IMR-90 (cell line): ENCODE results near the gene UBAP2L. TPM values are rescaled to one million over a fixed set of nuclear protein-coding genes. Genes with fewer than 3 reads are reported as not detected.
A peak's percentile ranks its signal among the peaks of the same experiment; 100 is the strongest.

Experiments
- ATAC-seq: fragments of 200-7000 bp; cut with Tn5 transposase; 2 replicates; pipeline ENCODE4 v1.9.1; 2020; ENCODE audit warnings: low read depth, mild to moderate bottlenecking, moderate library complexity
- BruUV-seq: library from RNA; stranded (reverse); fragments of 400-500 nt; replicated peaks from 2 replicates; lab custom pipeline; 2021; lab: Mats Ljungman, UMichigan
- CTCF ChIA-PET: fragments of 300-600 bp; formaldehyde crosslinking; extraction: SDS; loops from one replicate; lab custom pipeline; 2021; ENCODE audit warnings: antibody characterized with exemption; lab: Yijun Ruan, JAX
- POLR2A ChIA-PET: fragments of 300-600 bp; sonication (Branson Sonifier 250); formaldehyde crosslinking; loops from one replicate; lab custom pipeline; 2022; ENCODE audit warnings: antibody characterized with exemption; ENCODE audit not compliant: unreplicated experiment; lab: Charles Lee
- DNase-seq: peaks from one replicate; pipeline ENCODE4 v3.0.0; 2013
- H2AFZ ChIP-seq: replicated peaks from 2 replicates; pipeline ENCODE3; 2013; ENCODE audit warnings: low read length, mild to moderate bottlenecking; ENCODE audit not compliant: poor library complexity
- H2AK5ac ChIP-seq: 2 replicates; pipeline ENCODE4 v1.6.1; 2013; ENCODE audit warnings: low read depth, low read length, inconsistent platforms
- H2AK9ac ChIP-seq: replicated peaks from 2 replicates; pipeline ENCODE3; 2013; ENCODE audit warnings: mild to moderate bottlenecking, low read depth, low read length, moderate library complexity; ENCODE audit not compliant: poor library complexity
- H2BK120ac ChIP-seq: 2 replicates; pipeline ENCODE4 v1.6.1; 2013; ENCODE audit warnings: low read depth, low read length, inconsistent platforms
- H2BK15ac ChIP-seq: 3 replicates; pipeline ENCODE4 v1.6.1; 2013; ENCODE audit warnings: low read depth, low read length, inconsistent platforms
- H2BK20ac ChIP-seq: 2 replicates; pipeline ENCODE4 v1.6.1; 2013; ENCODE audit warnings: low read depth, mild to moderate bottlenecking, inconsistent platforms, low read length, moderate library complexity
- H2BK5ac ChIP-seq: 2 replicates; pipeline ENCODE4 v1.6.1; 2013; ENCODE audit warnings: mild to moderate bottlenecking, low read depth, low read length, inconsistent platforms; ENCODE audit not compliant: poor library complexity, severe bottlenecking
- H3K14ac ChIP-seq: replicated peaks from 2 replicates; pipeline ENCODE4 v1.6.1; 2013; ENCODE audit warnings: low read depth, low read length, inconsistent platforms
- H3K18ac ChIP-seq: 2 replicates; pipeline ENCODE4 v1.6.1; 2013; ENCODE audit warnings: low read depth, low read length, control low read depth
- H3K23ac ChIP-seq: 2 replicates; pipeline ENCODE4 v1.6.1; 2013; ENCODE audit warnings: low read depth, low read length, inconsistent platforms
- H3K27ac ChIP-seq: 2 replicates; pipeline ENCODE4 v1.5.1; 2013; ENCODE audit warnings: mild to moderate bottlenecking, control low read depth, low read length; ENCODE audit not compliant: insufficient read depth
- H3K27me3 ChIP-seq: 2 replicates; pipeline ENCODE4 v1.6.1; 2013; ENCODE audit warnings: low read length; ENCODE audit not compliant: control insufficient read depth, insufficient read depth
- H3K36me3 ChIP-seq: 2 replicates; pipeline ENCODE4 v1.6.1; 2013; ENCODE audit warnings: low read length, mixed read lengths; ENCODE audit not compliant: control insufficient read depth, insufficient read depth
- H3K4ac ChIP-seq: 2 replicates; pipeline ENCODE4 v1.6.1; 2013; ENCODE audit warnings: low read depth, low read length, inconsistent platforms
- H3K4me1 ChIP-seq: 2 replicates; pipeline ENCODE4 v1.6.1; 2013; ENCODE audit warnings: low read length, mixed read lengths; ENCODE audit not compliant: control insufficient read depth, insufficient read depth
- H3K4me2 ChIP-seq: 2 replicates; pipeline ENCODE4 v1.6.1; 2013; ENCODE audit warnings: low read depth, mild to moderate bottlenecking, control low read depth, low read length, moderate library complexity
- H3K4me3 ChIP-seq: 2 replicates; pipeline ENCODE4 v1.5.1; 2013; ENCODE audit warnings: low read depth, mild to moderate bottlenecking, control low read depth, low read length, moderate library complexity; ENCODE audit not compliant: insufficient read depth
- H3K56ac ChIP-seq: 2 replicates; pipeline ENCODE4 v1.6.1; 2013; ENCODE audit warnings: low read length, inconsistent platforms; ENCODE audit not compliant: insufficient read depth; ENCODE audit errors: extremely low read depth
- H3K79me1 ChIP-seq, 2 experiments: 2 replicates each; pipeline ENCODE4 v1.6.1; 2013; ENCODE audit warnings: low read length in 2 of 2, inconsistent platforms in 1 of 2, low read depth in 1 of 2
- H3K9ac ChIP-seq: 2 replicates; pipeline ENCODE4 v1.6.1; 2013; ENCODE audit warnings: low read depth, low read length, control low read depth
- H3K9me1 ChIP-seq: 2 replicates; pipeline ENCODE4 v1.6.1; 2013; ENCODE audit warnings: low read length, inconsistent platforms; ENCODE audit not compliant: insufficient read depth
- H3K9me3 ChIP-seq: 2 replicates; pipeline ENCODE4 v1.6.1; 2013; ENCODE audit warnings: low read length; ENCODE audit not compliant: control insufficient read depth, insufficient read depth
- H4K20me1 ChIP-seq: 2 replicates; pipeline ENCODE4 v1.6.1; 2013; ENCODE audit warnings: low read length, inconsistent platforms; ENCODE audit not compliant: insufficient read depth
- H4K5ac ChIP-seq: 2 replicates; pipeline ENCODE4 v1.6.1; 2013; ENCODE audit warnings: mild to moderate bottlenecking, low read depth, low read length, control low read depth
- H4K8ac ChIP-seq, 2 experiments: 2 replicates each; pipeline ENCODE4 v1.6.1; 2013; ENCODE audit warnings: low read depth in 2 of 2, low read length in 2 of 2, control low read depth in 1 of 2, inconsistent platforms in 1 of 2
- H4K91ac ChIP-seq: 2 replicates; pipeline ENCODE4 v1.6.1; 2013; ENCODE audit warnings: low read depth, low read length, inconsistent platforms; ENCODE audit not compliant: insufficient read depth
- BHLHE40 ChIP-seq: fragments of 150-350 bp; IDR thresholded peaks from 2 replicates; pipeline ENCODE4 v1.6.1; 2016; ENCODE audit warnings: mild to moderate bottlenecking, low read depth, low read length
- CEBPB ChIP-seq: IDR thresholded peaks from 2 replicates; pipeline ENCODE4 v1.6.1; 2012; ENCODE audit warnings: low read depth, low read length, improper control_type of control experiment
- CHD1 ChIP-seq: IDR thresholded peaks from 2 replicates; pipeline ENCODE4 v1.6.1; 2012; ENCODE audit warnings: low read depth, low read length, improper control_type of control experiment
- FOS ChIP-seq: fragments of 150-350 bp; IDR thresholded peaks from 2 replicates; pipeline ENCODE4 v1.6.1; 2016; ENCODE audit warnings: low read depth, low read length
- MAFK ChIP-seq: IDR thresholded peaks from 2 replicates; pipeline ENCODE4 v1.6.1; 2012; ENCODE audit warnings: low read depth, low read length, improper control_type of control experiment
- MAZ ChIP-seq: IDR thresholded peaks from 2 replicates; pipeline ENCODE4 v1.6.1; 2012; ENCODE audit warnings: low read depth, mild to moderate bottlenecking, low read length, improper control_type of control experiment, moderate library complexity, borderline replicate concordance
- MXI1 ChIP-seq: IDR thresholded peaks from 2 replicates; pipeline ENCODE4 v1.6.1; 2012; ENCODE audit warnings: low read depth, mild to moderate bottlenecking, low read length, moderate library complexity, borderline replicate concordance
- POLR2A ChIP-seq: IDR thresholded peaks from 2 replicates; pipeline ENCODE4 v1.6.1; 2012; ENCODE audit warnings: mild to moderate bottlenecking, low read depth, low read length
- RAD21 ChIP-seq: IDR thresholded peaks from 2 replicates; pipeline ENCODE4 v1.6.1; 2012; ENCODE audit warnings: low read length, improper control_type of control experiment
- RCOR1 ChIP-seq: IDR thresholded peaks from 2 replicates; pipeline ENCODE4 v1.6.1; 2012; ENCODE audit warnings: mild to moderate bottlenecking, low read length, improper control_type of control experiment; ENCODE audit not compliant: insufficient replicate concordance
- RFX5 ChIP-seq: IDR thresholded peaks from 2 replicates; pipeline ENCODE4 v1.8.0; 2012; ENCODE audit warnings: low read depth, mild to moderate bottlenecking, low read length, moderate library complexity
- SMC3 ChIP-seq: fragments of 150-350 bp; IDR thresholded peaks from 2 replicates; pipeline ENCODE4 v1.6.1; 2016; ENCODE audit warnings: low read depth, mild to moderate bottlenecking, antibody characterized with exemption, low read length, moderate library complexity
- WGBS, 2 experiments: methylation state at CpG; one replicate each; pipeline versions ENCODE4 v1.1.5 to v1.1.7; 2013; ENCODE audit warnings: missing lambda C conversion rate in 2 of 2; ENCODE audit not compliant: insufficient read length in 1 of 2; ENCODE audit errors: extremely low coverage in 2 of 2; 5-methylcytosine and 5-hydroxymethylcytosine counted together
- dilution Hi-C: fragments of 300-500 bp; cut with HindIII; formaldehyde crosslinking; loops from one replicate; pipeline ENCODE4 v1.14.3; 2018; ENCODE audit warnings: low sequenced_read_pairs; ENCODE audit not compliant: unreplicated experiment
- in situ Hi-C: fragments of 300-500 bp; cut with MboI; formaldehyde crosslinking; loops from 3 replicates; pipeline ENCODE4 v1.14.3; 2019; ENCODE audit warnings: low sequenced_read_pairs, inconsistent platforms, mixed read lengths
- intact Hi-C: fragments of 100-400 bp; cut with micrococcal nuclease; formaldehyde crosslinking; loops from 2 replicates; pipeline ENCODE4 v1.10.0; 2022
- polyA plus RNA-seq, 3 experiments: library from polyadenylated mRNA; depleted of rRNA; stranded (reverse); fragments of >200 nt; gene quantifications; 2 replicates each; pipeline ENCODE4 v1.2.3, GENCODE V29; 2012; ENCODE audit warnings: low replicate concordance in 1 of 3
- total RNA-seq: library from RNA; depleted of rRNA; stranded (reverse); fragments of >200 nt; gene quantifications from 2 replicates; pipeline ENCODE4 v1.2.3, GENCODE V29; 2012
- TF ChIP-seq, protein P1 (sequence below): fragments of 150-350 bp; IDR thresholded peaks from 2 replicates; pipeline ENCODE4 v1.6.1; 2017; ENCODE audit warnings: mild to moderate bottlenecking, antibody characterized with exemption, low read length, low read depth
- TF ChIP-seq, protein P2 (sequence below): fragments of 150-350 bp; IDR thresholded peaks from 2 replicates; pipeline ENCODE4 v1.6.1; 2016; ENCODE audit warnings: low read depth, mild to moderate bottlenecking, low read length, moderate library complexity, borderline replicate concordance

The UBAP2L gene
- total and polyA plus RNA-seq, 2 of the 4 experiments (the other 2 are of a cell fraction) = 57.5 to 149 TPM

DNA sequence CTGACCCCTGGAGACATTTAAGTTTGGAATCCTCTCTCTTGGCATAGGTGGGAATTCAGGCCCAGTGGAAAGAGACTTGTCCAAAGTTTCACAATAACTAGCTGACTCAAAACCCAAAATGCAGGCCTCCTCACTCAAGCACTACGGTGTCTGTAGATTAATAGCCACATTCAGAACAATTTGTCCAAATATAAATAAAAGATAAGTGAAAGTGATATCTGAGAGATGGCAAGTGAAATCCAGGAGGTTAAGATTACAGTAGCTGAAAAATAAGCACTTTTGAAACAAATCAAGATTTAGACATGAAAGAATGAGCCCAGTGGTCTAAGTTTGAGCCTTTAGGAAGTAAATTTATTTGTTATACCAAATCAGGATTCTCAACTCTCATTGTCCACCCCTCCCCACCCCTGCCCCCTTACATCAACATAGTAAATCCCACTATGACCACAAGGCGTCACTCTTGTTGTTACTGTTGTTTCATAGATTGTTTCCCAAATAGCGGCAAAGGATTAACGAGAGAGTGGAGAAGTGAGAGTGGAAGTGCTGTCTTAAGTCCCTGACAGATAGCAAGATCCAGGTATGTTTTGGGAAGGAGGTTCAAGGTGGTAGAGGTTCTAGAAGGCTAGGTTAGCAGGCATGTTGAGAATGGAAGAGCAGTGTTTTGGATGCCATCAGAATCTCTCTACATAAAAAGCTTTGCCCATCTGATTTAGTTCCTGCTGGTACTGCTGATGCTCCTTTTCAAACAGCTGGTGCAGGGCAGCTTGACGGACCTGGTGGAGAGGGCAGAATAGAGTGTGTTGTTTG, 21.8 kb upstream of the UBAP2L start:
- H3K27me3 ChIP-seq = peaks cover 13% of the 10 kb centered on the region
- no peaks in the 10 kb centered on the region; the same call in 1 of the 2 replicates for H3K4me1 ChIP-seq
- no peak overlapping the region for H2AK9ac ChIP-seq
- no peak overlapping the region for H3K4ac ChIP-seq
- H2BK120ac ChIP-seq = no peak overlapping the region
- no TSS peak for BruUV-seq
- H3K14ac ChIP-seq = no peak overlapping the region
- dilution Hi-C loops = no loop called here
- no peaks in the 10 kb centered on the region for H3K36me3 ChIP-seq
- peak overlapping the region; percentile 24; the same call in 1 of the 2 replicates for H3K9ac ChIP-seq
- H2BK15ac ChIP-seq = no peak overlapping the region
- intact Hi-C loops = loop anchor here (1.0 to 5.0 kb wide), 2 partner anchors 73 to 128 kb away; partner anchors contain the start of genes ATP8B2 and HAX1
- H3K4me2 ChIP-seq = peak overlapping the region; percentile 72
- CTCF ChIA-PET = interaction anchor here (0.6 to 1.9 kb wide), 10 partner anchors 12 to 348 kb away, joined by 3 to 6 read pairs (median 3); no protein-coding TSS in a partner anchor
- peak overlapping the region; percentile 94 for H2AFZ ChIP-seq
- no peaks in the 10 kb centered on the region for H4K20me1 ChIP-seq
- H3K56ac ChIP-seq = no peak overlapping the region
- no peak overlapping the region for H4K91ac ChIP-seq
- DNase-seq = peak; percentile 69
- no peak overlapping the region for H2BK20ac ChIP-seq
- H3K9me1 ChIP-seq = no peaks in the 10 kb centered on the region
- H3K79me1 ChIP-seq = no peaks in the 10 kb centered on the region
- H4K5ac ChIP-seq = no peak overlapping the region; the same call in 1 of the 2 replicates
- H3K4me3 ChIP-seq = peak overlapping the region; percentile 19; the same call in 1 of the 2 replicates
- H2AK5ac ChIP-seq = no peak overlapping the region
- H3K18ac ChIP-seq = no peak overlapping the region
- H4K8ac ChIP-seq = peak overlapping the region in 1 of 2 experiments; percentile 87; a peak in 2 of 4 replicates
- POLR2A ChIA-PET = interaction anchor here (0.5 kb wide), 1 partner anchor 39 kb away, joined by 12 read pairs; no protein-coding TSS in a partner anchor
- H3K9me3 ChIP-seq = no peaks in the 10 kb centered on the region
- no peak overlapping the region for H3K27ac ChIP-seq
- 13% methylated on average over 2 of the region's 5 CpGs; no CpG with 5 or more reads in 1 of the 2 experiments for WGBS, 2 experiments
- in situ Hi-C loops = no loop called here
- peak; percentile 91 for ATAC-seq
- 0 out of 2 replicates have a peak overlapping the region, but pooled peaks have one; percentile 81 for H3K23ac ChIP-seq
- no peak overlapping the region for H2BK5ac ChIP-seq
- no peak for TF ChIP-seq CHD1
- TF ChIP-seq RCOR1 = no peak
- no peak for TF ChIP-seq MAFK
- TF ChIP-seq BHLHE40 = no peak
- TF ChIP-seq SMC3 = peak; percentile 51
- peak; percentile 72 for TF ChIP-seq MAZ
- TF ChIP-seq, protein P1, sequence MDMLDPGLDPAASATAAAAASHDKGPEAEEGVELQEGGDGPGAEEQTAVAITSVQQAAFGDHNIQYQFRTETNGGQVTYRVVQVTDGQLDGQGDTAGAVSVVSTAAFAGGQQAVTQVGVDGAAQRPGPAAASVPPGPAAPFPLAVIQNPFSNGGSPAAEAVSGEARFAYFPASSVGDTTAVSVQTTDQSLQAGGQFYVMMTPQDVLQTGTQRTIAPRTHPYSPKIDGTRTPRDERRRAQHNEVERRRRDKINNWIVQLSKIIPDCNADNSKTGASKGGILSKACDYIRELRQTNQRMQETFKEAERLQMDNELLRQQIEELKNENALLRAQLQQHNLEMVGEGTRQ = no peak
- TF ChIP-seq FOS = no peak
- no peak for TF ChIP-seq RFX5
- TF ChIP-seq MXI1 = no peak
- peak; percentile 57 for TF ChIP-seq RAD21
- peak; percentile 42; the same call in 1 of the 2 replicates for TF ChIP-seq CEBPB
- TF ChIP-seq, protein P2, sequence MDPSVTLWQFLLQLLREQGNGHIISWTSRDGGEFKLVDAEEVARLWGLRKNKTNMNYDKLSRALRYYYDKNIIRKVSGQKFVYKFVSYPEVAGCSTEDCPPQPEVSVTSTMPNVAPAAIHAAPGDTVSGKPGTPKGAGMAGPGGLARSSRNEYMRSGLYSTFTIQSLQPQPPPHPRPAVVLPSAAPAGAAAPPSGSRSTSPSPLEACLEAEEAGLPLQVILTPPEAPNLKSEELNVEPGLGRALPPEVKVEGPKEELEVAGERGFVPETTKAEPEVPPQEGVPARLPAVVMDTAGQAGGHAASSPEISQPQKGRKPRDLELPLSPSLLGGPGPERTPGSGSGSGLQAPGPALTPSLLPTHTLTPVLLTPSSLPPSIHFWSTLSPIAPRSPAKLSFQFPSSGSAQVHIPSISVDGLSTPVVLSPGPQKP = no peak
- no peak for TF ChIP-seq POLR2A
